Measurements from ENCODE around the gene DCDC1.

The DCDC1 gene

DNA sequence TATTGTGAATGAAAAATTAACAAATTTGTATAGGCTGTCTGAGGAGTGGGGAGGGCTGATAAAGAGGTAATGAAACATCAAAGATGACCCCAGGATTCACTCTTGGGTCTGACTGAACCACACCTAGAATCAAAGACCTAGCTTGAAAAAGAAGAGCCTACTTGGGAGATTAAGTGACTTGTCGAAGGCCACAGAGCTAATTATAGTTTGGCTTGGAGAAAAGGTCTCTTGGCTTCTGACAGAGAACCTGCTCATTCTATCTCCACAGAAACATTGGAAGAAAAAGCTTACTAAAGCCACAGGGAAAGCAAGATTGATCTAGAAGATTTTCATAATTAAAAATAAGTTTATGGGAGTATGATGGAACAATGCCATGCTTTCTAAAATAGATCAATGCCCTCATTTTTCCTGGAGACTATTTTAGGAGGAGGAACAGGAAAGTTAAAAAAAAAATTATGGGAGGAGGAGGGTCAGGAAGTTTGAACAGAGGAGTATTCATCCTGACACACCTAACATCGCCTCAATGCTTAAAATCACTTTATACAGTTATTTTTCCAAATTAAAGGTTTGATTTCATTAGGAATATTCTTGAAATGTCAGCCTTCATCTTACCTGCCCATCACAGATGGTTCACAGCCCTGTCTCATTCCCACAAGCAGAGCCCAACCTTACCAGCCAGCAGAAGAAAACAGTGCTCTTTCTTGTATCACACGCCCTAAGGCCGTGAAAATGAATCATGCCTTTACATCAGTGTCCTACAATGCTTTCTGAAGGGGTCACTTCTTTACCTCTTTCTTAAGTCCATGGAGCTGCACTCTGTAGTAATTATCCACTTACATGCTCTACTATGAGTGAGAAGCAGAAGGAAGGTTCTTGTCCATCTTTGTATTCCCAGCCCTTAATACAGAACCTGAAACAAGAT lies 552.3 kb downstream of the DCDC1 start:
- no peak for FAIRE-seq

GRCh38 chr11:30815619-30816018 lies 553.9 kb downstream of the DCDC1 start:
- no peak for FAIRE-seq

GRCh38 chr11:30814737-30815136 lies 554.8 kb downstream of the DCDC1 start:
- FAIRE-seq = no peak
